Activated naive CD8-positive, alpha-beta T cell treated with anti-CD3 and anti-CD28 coated beads, Interleukin-2, amount 50 U/mL, for 24 hours (primary cell): ENCODE results near the gene RNF148.
"Not testable (repeated sequence)": the region's sequence is repeated elsewhere in the genome, so short reads cannot be mapped to it uniquely, and the experiment has no call there.

Experiments used
- ATAC-seq: fragments of 150-1000 bp; cut with Tn5 transposase; one replicate; pipeline ENCODE4 v1.10.0; 2021
- DNase-seq: peaks from one replicate; pipeline ENCODE4 v3.0.0; 2021
- H3K27ac Mint-ChIP-seq: one replicate; pipeline ENCODE4 v1.8.0; 2021; ENCODE audit warnings: mild to moderate bottlenecking, mixed read lengths
- H3K27me3 Mint-ChIP-seq: one replicate; pipeline ENCODE4 v1.8.0; 2021; ENCODE audit warnings: mixed read lengths
- H3K36me3 Mint-ChIP-seq: one replicate; pipeline ENCODE4 v1.8.0; 2021; ENCODE audit warnings: low read depth, mixed read lengths
- H3K4me1 Mint-ChIP-seq: one replicate; pipeline ENCODE4 v1.8.0; 2021; ENCODE audit warnings: mixed read lengths
- H3K4me3 Mint-ChIP-seq: one replicate; pipeline ENCODE4 v1.8.0; 2021; ENCODE audit warnings: mild to moderate bottlenecking, moderate library complexity, mixed read lengths
- H3K9me3 Mint-ChIP-seq: one replicate; pipeline ENCODE4 v1.8.0; 2021; ENCODE audit warnings: mixed read lengths

RNF148 gene

DNA sequence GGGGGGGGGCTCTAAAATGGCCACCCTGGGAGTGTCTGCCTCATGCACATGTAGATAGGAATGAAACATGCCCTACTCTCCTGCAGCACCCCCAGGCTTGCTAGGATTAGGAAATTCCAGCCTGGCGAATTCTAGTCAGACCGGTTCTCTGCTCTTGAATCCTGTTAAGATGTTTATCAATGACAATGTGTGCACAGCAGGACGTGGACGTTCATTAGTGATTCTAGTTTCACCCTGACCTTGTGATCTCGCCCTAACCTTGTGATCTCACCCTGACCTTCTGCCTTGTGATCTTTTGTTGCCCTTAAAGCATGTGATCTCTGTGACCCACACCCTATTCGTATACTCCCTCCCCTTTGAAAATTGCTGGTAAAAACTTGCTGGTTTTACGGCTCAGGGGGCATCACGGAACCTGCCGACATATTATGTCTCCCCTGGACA, 23.4 kb downstream of the RNF148 start:
- not testable (repeated sequence) for ATAC-seq, H3K9me3 Mint-ChIP-seq, DNase-seq, H3K27me3 Mint-ChIP-seq, H3K4me1 Mint-ChIP-seq, H3K4me3 Mint-ChIP-seq, H3K27ac Mint-ChIP-seq, H3K36me3 Mint-ChIP-seq

DNA sequence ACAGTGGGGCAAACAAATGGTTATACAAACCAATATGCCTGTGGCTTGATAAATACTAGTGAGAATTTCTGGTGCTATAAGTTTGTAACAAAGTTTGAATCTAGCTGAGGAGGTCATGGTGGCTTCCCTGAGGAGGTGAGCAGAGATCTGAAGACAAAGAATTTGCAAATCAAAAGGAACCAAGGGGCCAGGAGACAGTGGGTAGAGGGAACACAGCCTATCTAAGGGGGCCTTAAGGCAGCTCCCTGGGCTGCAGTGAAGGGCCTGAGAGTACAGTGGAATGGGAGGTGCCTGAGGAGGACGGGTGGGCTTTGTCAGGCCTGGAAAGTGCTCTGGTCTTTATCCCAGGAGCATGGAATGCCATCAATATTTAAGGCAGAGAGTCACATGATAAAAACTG, 25.6 kb downstream of the RNF148 start:
- Mint-ChIP-seq H3K27me3 (no peaks in the 10 kb centered on the region), H3K27ac (no peak overlapping the region), H3K4me1 (no peaks in the 10 kb centered on the region), H3K4me3 (no peak overlapping the region), H3K9me3 (peaks cover 8% of the 10 kb centered on the region), H3K36me3 (no peaks in the 10 kb centered on the region)
- no peak for ATAC-seq
- no peak for DNase-seq

GRCh38 chr7:122676466-122676865, 26.3 kb downstream of the RNF148 start:
- no peak for ATAC-seq
- no peak overlapping the region for H3K27ac Mint-ChIP-seq
- H3K9me3 Mint-ChIP-seq, result peaks cover 4% of the 10 kb centered on the region
- no peaks in the 10 kb centered on the region for H3K4me1 Mint-ChIP-seq
- H3K36me3 Mint-ChIP-seq, result no peaks in the 10 kb centered on the region
- H3K27me3 Mint-ChIP-seq, result no peaks in the 10 kb centered on the region
- H3K4me3 Mint-ChIP-seq, result no peak overlapping the region
- DNase-seq, result no peak

- Mint-ChIP-seq H3K4me3 (no peak overlapping the region), H3K36me3 (no peaks in the 10 kb centered on the region), H3K27ac (no peak overlapping the region), H3K9me3 (peaks cover 8% of the 10 kb centered on the region), H3K27me3 (no peaks in the 10 kb centered on the region), H3K4me1 (no peaks in the 10 kb centered on the region)
- DNase-seq, result no peak
- ATAC-seq, result no peak
Observed at GRCh38 chr7:122675621-122676020, 27.1 kb downstream of the RNF148 start.

- Mint-ChIP-seq H3K9me3 (peaks cover 8% of the 10 kb centered on the region), H3K4me3 (no peak overlapping the region), H3K27me3 (no peaks in the 10 kb centered on the region), H3K36me3 (no peaks in the 10 kb centered on the region), H3K4me1 (no peaks in the 10 kb centered on the region), H3K27ac (no peak overlapping the region)
- DNase-seq, result no peak
- no peak for ATAC-seq
Observed at GRCh38 chr7:122675011-122675410, 27.7 kb downstream of the RNF148 start.

- no peaks in the 10 kb centered on the region for H3K4me1 Mint-ChIP-seq
- no peak overlapping the region for H3K27ac Mint-ChIP-seq
- ATAC-seq, result no peak
- H3K4me3 Mint-ChIP-seq, result no peak overlapping the region
- H3K9me3 Mint-ChIP-seq, result peaks cover 8% of the 10 kb centered on the region
- no peak for DNase-seq
- no peaks in the 10 kb centered on the region for H3K36me3 Mint-ChIP-seq
- H3K27me3 Mint-ChIP-seq, result no peaks in the 10 kb centered on the region
Observed at GRCh38 chr7:122674502-122674901, 28.2 kb downstream of the RNF148 start.

- ATAC-seq, result no peak
- Mint-ChIP-seq H3K4me1 (no peaks in the 10 kb centered on the region), H3K9me3 (peaks cover 8% of the 10 kb centered on the region), H3K36me3 (no peaks in the 10 kb centered on the region), H3K4me3 (no peak overlapping the region), H3K27me3 (no peaks in the 10 kb centered on the region), H3K27ac (no peak overlapping the region)
- DNase-seq, result no peak
Observed at GRCh38 chr7:122673951-122674350, 28.8 kb downstream of the RNF148 start.

- H3K4me1 Mint-ChIP-seq, result no peaks in the 10 kb centered on the region
- H3K27me3 Mint-ChIP-seq, result no peaks in the 10 kb centered on the region
- DNase-seq (no peak), ATAC-seq (no peak)
- H3K27ac Mint-ChIP-seq, result no peak overlapping the region
- H3K9me3 Mint-ChIP-seq, result peaks cover 8% of the 10 kb centered on the region
- H3K4me3 Mint-ChIP-seq, result no peak overlapping the region
- H3K36me3 Mint-ChIP-seq, result no peaks in the 10 kb centered on the region
Observed at GRCh38 chr7:122672536-122672935, 30.2 kb downstream of the RNF148 start.

- Mint-ChIP-seq H3K27ac (no peak overlapping the region), H3K4me1 (no peaks in the 10 kb centered on the region), H3K27me3 (no peaks in the 10 kb centered on the region), H3K4me3 (no peak overlapping the region), H3K36me3 (no peaks in the 10 kb centered on the region), H3K9me3 (no peaks in the 10 kb centered on the region)
- ATAC-seq (no peak), DNase-seq (no peak)
Observed at GRCh38 chr7:122663733-122664132, 39.0 kb downstream of the RNF148 start.

GRCh38 chr7:122658856-122659255, 43.9 kb downstream of the RNF148 start:
- Mint-ChIP-seq H3K9me3 (no peaks in the 10 kb centered on the region), H3K27me3 (no peaks in the 10 kb centered on the region), H3K4me3 (no peak overlapping the region), H3K36me3 (no peaks in the 10 kb centered on the region), H3K27ac (no peak overlapping the region), H3K4me1 (no peaks in the 10 kb centered on the region)
- DNase-seq (no peak), ATAC-seq (no peak)

DNA sequence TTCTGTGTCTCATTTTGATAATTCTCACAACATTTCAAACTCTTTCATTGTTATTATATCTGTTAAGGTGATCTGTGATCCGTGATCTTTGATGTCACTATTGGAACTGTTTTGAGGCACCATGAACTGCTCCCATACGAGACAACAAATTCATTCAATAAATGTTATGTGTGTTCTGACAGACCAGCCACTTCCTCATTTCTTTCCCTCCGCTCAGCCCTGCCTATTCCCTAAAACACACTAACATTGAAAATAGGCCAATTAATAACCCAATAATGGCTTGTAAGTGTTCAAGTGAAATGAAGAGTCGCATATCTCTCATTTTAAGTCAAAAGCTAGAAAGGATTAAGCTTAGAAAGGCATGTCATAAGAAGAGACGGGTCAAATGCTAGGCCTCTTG, 49.0 kb downstream of the RNF148 start:
- no peak for ATAC-seq
- Mint-ChIP-seq H3K4me1 (no peaks in the 10 kb centered on the region), H3K9me3 (no peaks in the 10 kb centered on the region), H3K36me3 (no peaks in the 10 kb centered on the region), H3K4me3 (no peak overlapping the region), H3K27me3 (no peaks in the 10 kb centered on the region), H3K27ac (no peak overlapping the region)
- no peak for DNase-seq

- Mint-ChIP-seq H3K9me3 (no peaks in the 10 kb centered on the region), H3K4me1 (no peaks in the 10 kb centered on the region), H3K27ac (no peak overlapping the region), H3K4me3 (no peak overlapping the region), H3K27me3 (no peaks in the 10 kb centered on the region), H3K36me3 (no peaks in the 10 kb centered on the region)
- ATAC-seq (no peak), DNase-seq (no peak)
Observed at GRCh38 chr7:122652876-122653275, 49.8 kb downstream of the RNF148 start.
